Spinal cord (tissue), 10 donors: Measurements from ENCODE around the gene LRFN2. TPM values are rescaled to one million over a fixed set of nuclear protein-coding genes. Genes with fewer than 3 reads are reported as not detected.

ENCODE experiments used
- DNase-seq, 6 donors: peaks; one replicate each; pipeline versions ENCODE4 v3.0.0 to v3.0.0-alpha.2; 2013 to 2015; ENCODE audit warnings: low spot score in 6 of 6, low read depth in 4 of 6
- H3K27ac ChIP-seq: one replicate; pipeline ENCODE4 v1.5.1; 2013; ENCODE audit warnings: low read depth, low read length, control low read depth
- H3K27me3 ChIP-seq: one replicate; pipeline ENCODE4 v1.6.1; 2013; ENCODE audit warnings: low read length; ENCODE audit not compliant: control insufficient read depth, insufficient read depth
- H3K36me3 ChIP-seq: one replicate; pipeline ENCODE4 v1.6.1; 2013; ENCODE audit warnings: low read length; ENCODE audit not compliant: control insufficient read depth, insufficient read depth
- H3K4me1 ChIP-seq: one replicate; pipeline ENCODE4 v1.6.1; 2013; ENCODE audit warnings: low read length; ENCODE audit not compliant: control insufficient read depth, insufficient read depth
- H3K4me3 ChIP-seq: one replicate; pipeline ENCODE4 v1.5.1; 2013; ENCODE audit warnings: low read depth, low read length, control low read depth
- H3K9me3 ChIP-seq: one replicate; pipeline ENCODE4 v1.6.1; 2013; ENCODE audit warnings: low read length; ENCODE audit not compliant: control insufficient read depth, insufficient read depth
- WGBS: methylation state at CpG from one replicate; pipeline ENCODE4 v1.1.5; 2013; ENCODE audit warnings: missing lambda C conversion rate; ENCODE audit not compliant: insufficient coverage; 5-methylcytosine and 5-hydroxymethylcytosine counted together
- polyA plus RNA-seq, 2 donors: library from polyadenylated mRNA; unstranded; fragments of 120-200 nt; gene quantifications; one replicate each; pipeline ENCODE4 v1.2.1, GENCODE V29; 2013; ENCODE audit not compliant: insufficient read length in 2 of 2
- total RNA-seq, 2 donors: library from RNA; depleted of rRNA in 1 of 2; stranded (reverse); fragments of 120-200 nt in 1 of 2; fragments of >200 nt in 1 of 2; gene quantifications; one replicate each; pipeline versions ENCODE4 v1.2.3 to v1.2.4, GENCODE V29; 2013 to 2014
- donor health status: healthy.

LRFN2 gene
- total and polyA plus RNA-seq, 4 donors: 2.7 to 8.6 (median 7.3) TPM

DNA sequence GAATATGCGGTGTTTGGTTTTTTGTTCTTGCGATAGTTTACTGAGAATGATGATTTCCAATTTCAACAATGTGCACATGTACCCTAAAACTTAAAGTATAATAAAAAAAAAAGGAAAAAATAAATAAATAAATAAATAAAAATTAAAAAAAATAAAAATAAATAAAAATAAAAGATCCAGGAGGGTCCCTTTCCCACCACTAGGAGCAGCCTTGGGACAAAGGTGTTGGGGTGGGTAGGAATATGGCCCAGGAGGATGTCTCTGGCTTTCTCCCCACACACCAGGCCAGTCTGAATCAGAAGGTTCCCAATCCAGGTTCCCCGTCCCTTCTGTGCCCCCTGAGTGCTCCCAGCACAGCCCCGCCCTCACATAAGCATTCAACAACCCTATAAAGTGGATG, 9.5 kb downstream of the LRFN2 start:
- Histone ChIP-seq H3K36me3 (peaks cover 3% of the 10 kb centered on the region), H3K4me1 (peaks cover 7% of the 10 kb centered on the region), H3K27ac (no peak overlapping the region), H3K4me3 (no peak overlapping the region), H3K9me3 (no peaks in the 10 kb centered on the region), H3K27me3 (no peaks in the 10 kb centered on the region)
- WGBS: 100% methylated on average over 2 of the region's 4 CpGs
- DNase-seq: no peak

DNA sequence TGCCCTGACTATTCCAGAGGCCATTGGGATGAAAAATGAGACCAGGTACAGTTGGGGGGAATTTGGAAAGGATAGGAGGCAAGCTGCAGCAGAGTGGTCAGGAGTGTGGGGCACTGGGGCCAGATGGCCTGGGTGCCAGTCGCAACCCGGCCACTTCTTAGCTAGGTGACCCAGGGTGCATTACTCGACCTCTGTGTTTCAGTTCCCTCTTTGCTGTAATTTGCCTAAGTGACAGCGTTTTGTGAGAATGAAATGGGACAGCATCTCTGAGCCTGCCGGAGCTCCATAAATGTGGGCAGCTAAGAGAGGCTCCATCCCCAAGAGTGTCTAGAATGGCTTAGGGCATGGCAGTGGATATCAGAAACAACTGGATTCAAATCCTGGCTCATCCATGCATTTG, 13.9 kb downstream of the LRFN2 start:
- Histone ChIP-seq H3K27ac (no peak overlapping the region), H3K4me1 (peaks cover 14% of the 10 kb centered on the region), H3K36me3 (peaks cover 3% of the 10 kb centered on the region), H3K27me3 (no peaks in the 10 kb centered on the region), H3K9me3 (no peaks in the 10 kb centered on the region), H3K4me3 (no peak overlapping the region)
- 87% methylated on average over 5 of the region's 5 CpGs for WGBS
- DNase-seq: no peak

DNA sequence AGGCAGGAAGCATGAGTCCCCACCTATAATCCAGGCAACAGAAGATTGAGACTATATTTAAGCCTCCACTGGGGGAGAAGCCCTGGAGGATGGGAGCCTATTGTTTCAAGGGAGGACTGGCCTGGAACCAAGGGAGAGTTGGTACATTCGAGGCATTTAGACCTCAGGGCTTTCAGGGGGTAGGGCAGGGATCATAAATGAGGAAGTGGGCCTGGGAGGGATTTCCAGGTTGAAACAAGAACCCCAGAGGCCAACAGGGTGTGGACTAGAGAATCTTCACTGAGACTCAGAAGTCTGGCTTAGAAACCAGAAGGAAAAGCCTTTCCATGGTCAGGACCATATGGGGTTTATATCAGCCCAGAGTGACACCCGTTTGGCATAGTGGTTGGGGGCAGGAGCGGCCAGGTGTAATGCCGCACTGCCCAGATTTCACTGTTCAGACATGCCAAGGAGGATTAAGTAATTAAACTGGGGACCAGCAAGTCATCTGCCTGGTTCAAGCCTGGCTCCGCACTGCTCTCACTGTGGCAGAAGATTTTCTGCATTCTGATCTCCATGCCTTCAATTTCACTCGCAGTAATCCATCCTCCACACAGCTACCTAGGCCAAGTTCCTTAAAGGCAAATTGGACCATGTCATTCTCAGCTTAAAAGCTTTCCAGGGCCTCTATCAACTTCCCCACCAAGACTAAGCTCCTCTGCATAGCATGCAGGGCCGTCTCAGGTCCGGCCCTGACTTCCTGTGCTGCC, 17.8 kb downstream of the LRFN2 start:
- H3K9me3 ChIP-seq: no peaks in the 10 kb centered on the region
- H3K4me1 ChIP-seq: peaks cover 11% of the 10 kb centered on the region
- H3K27me3 ChIP-seq: no peaks in the 10 kb centered on the region
- H3K36me3 ChIP-seq: no peaks in the 10 kb centered on the region
- no peak overlapping the region for H3K27ac ChIP-seq
- H3K4me3 ChIP-seq: no peak overlapping the region
- 78% methylated on average over 8 of the region's 8 CpGs for WGBS
- DNase-seq: no peak

DNA sequence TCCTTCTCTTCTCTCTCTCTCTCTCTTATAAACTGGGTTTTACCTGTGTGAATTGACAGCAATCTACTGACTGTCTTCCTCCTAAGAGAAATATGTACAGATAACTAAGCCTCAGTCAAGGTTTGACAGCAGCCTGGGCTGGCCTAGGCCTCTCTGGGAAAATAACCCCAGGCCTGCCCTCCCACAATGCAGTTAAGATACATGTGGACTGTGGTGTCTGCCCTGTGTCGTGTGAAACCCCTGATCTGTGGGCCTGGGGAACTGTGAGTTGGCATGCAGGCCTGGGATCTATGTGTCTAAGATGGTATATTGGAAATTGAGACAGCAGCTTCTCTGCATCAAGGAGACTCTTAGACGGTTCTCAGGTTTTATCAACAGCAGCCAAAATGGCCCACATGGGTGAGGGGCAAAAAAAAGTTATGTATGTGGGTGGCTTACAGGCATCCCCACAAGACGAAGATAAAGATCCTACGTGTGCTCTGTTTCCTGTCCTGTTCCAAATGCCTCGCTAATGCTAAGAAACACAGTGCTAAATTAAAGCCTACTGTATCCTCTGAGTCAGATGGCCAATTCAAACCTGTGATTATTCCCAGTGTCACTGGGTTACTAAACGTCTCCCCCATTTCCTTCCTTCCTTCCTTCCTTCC, 19.0 kb downstream of the LRFN2 start:
- no peak overlapping the region for H3K27ac ChIP-seq
- WGBS: 70% methylated on average over 4 of the region's 6 CpGs
- no peaks in the 10 kb centered on the region for H3K27me3 ChIP-seq
- H3K4me1 ChIP-seq: peaks cover 15% of the 10 kb centered on the region
- DNase-seq: no peak
- no peak overlapping the region for H3K4me3 ChIP-seq
- no peaks in the 10 kb centered on the region for H3K9me3 ChIP-seq
- no peaks in the 10 kb centered on the region for H3K36me3 ChIP-seq

DNA sequence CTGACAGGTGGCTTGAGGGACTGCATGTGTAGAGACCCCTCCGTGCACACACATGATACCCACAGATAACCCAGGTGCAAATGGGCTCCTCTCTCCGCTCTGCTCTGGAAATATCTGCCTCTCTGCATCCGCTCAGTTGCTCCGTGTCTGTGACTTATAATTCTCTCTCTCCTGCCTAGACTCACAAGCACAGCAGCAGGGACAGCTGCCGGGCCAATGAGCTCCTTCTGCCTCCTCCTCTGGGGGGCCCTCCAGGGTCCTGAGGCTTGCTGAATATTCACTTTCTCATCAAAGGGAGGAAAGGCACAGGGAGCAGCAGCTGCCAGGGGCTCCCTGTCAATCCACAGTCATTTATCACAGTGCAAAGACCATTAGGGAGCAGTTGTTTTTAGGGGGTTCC, 24.1 kb downstream of the LRFN2 start:
- H3K36me3 ChIP-seq: no peaks in the 10 kb centered on the region
- no peak overlapping the region for H3K4me3 ChIP-seq
- no peak for DNase-seq
- no peak overlapping the region for H3K27ac ChIP-seq
- WGBS: 50% methylated on average over 5 of the region's 5 CpGs
- H3K4me1 ChIP-seq: peaks cover 17% of the 10 kb centered on the region
- no peaks in the 10 kb centered on the region for H3K27me3 ChIP-seq
- no peaks in the 10 kb centered on the region for H3K9me3 ChIP-seq

DNA sequence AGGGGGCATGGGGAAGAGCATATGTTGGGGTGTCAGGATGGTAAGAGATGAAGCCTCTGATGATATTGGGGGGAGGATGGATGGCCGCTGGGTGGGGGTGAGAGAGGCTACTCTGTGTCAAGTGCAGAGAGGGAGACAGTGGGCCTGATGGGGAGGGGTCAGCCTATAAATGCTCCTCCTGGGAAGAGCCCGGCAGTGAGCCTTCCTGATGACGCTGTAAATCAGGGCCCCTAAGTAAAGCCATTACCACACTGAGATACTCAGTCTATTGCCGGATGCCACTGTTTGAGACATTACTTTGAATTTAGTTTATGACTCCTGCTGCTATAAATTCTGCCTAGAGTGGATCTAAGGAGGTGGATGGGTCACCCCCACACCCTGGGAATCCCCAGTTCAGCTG, 28.1 kb downstream of the LRFN2 start:
- no peaks in the 10 kb centered on the region for H3K27me3 ChIP-seq
- 91% methylated on average over 1 of the region's 4 CpGs for WGBS
- no peak for DNase-seq
- no peak overlapping the region for H3K4me3 ChIP-seq
- no peaks in the 10 kb centered on the region for H3K9me3 ChIP-seq
- H3K36me3 ChIP-seq: peaks cover 3% of the 10 kb centered on the region
- peaks cover 21% of the 10 kb centered on the region for H3K4me1 ChIP-seq
- H3K27ac ChIP-seq: no peak overlapping the region

DNA sequence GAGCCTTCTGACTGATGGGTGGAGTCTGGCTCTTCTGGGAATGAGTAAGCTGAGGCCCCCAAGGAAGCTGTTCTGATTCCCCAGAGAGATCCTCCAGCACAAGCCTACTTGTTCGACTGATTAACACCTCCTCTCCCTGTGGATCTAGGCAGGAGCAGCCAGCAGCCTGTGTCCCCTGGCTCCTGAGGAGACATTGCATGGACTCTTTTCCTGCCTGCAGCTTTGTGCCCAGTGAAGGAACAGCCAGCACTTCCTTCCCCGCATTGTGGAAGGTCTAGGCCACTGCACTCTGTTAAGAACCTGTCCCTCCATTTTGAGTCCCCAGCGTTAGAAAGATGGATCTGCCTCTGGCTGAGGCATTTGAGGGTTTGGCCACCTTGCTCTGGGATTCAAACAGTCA, 29.1 kb downstream of the LRFN2 start:
- H3K9me3 ChIP-seq: no peaks in the 10 kb centered on the region

DNA sequence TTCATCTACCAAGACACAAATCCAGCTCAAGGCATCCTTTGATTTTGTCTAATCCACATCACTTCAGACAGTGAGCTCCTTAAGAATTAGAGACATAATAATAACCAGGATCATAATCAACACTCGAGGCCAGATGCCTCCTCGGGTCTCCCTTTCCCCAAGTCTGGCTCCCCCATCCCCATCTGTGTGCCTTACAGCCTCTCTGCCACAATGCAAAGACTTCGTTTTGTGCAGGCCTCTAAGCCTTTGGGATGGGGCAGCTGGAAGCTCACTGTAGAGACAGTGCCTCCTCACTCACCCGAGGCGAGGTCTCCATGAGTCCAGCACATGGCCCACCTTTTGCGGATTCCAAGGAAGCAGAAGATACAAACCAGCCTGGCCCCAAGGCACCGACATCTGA, 30.3 kb downstream of the LRFN2 start:
- 90% methylated on average over 7 of the region's 7 CpGs for WGBS
- Histone ChIP-seq H3K4me3 (no peak overlapping the region), H3K27ac (no peak overlapping the region)

More for the DNA sequence above, 29.1 kb downstream of the LRFN2 start:
- no peak overlapping the region for H3K4me3 ChIP-seq
- WGBS: 65% methylated on average over 3 of the region's 3 CpGs
- no peak overlapping the region for H3K27ac ChIP-seq
- peaks cover 17% of the 10 kb centered on the region for H3K4me1 ChIP-seq
- no peaks in the 10 kb centered on the region for H3K27me3 ChIP-seq
- peaks cover 3% of the 10 kb centered on the region for H3K36me3 ChIP-seq
- DNase-seq: no peak

DNA sequence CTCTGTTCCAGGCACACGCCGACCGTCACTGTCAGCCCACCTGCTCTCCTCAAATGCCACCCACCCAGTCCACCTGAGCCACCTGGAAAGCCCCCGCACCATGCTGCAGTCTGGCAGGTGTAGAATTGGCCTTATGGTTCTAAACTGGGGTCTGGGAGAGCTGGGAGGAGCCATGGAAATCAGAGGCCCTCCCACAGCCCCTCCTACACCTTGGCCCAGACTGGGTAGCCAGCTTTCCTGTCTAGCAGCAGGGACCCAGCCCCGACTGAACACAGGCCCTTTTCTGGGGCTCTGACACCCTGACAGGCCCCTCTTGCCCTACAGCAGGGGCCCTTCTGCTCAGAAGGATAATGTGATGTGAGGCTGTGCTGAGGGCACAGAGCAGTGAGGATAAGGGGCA, 31.1 kb downstream of the LRFN2 start:
- DNase-seq: no peak
- Histone ChIP-seq H3K36me3 (peaks cover 3% of the 10 kb centered on the region), H3K4me1 (peaks cover 12% of the 10 kb centered on the region), H3K9me3 (no peaks in the 10 kb centered on the region), H3K4me3 (no peak overlapping the region), H3K27me3 (no peaks in the 10 kb centered on the region), H3K27ac (no peak overlapping the region)
- 78% methylated on average over 4 of the region's 5 CpGs for WGBS

More for the DNA sequence above, 30.3 kb downstream of the LRFN2 start:
- DNase-seq: no peak
- no peaks in the 10 kb centered on the region for H3K9me3 ChIP-seq
- no peaks in the 10 kb centered on the region for H3K27me3 ChIP-seq
- peaks cover 12% of the 10 kb centered on the region for H3K4me1 ChIP-seq
- peaks cover 3% of the 10 kb centered on the region for H3K36me3 ChIP-seq

DNA sequence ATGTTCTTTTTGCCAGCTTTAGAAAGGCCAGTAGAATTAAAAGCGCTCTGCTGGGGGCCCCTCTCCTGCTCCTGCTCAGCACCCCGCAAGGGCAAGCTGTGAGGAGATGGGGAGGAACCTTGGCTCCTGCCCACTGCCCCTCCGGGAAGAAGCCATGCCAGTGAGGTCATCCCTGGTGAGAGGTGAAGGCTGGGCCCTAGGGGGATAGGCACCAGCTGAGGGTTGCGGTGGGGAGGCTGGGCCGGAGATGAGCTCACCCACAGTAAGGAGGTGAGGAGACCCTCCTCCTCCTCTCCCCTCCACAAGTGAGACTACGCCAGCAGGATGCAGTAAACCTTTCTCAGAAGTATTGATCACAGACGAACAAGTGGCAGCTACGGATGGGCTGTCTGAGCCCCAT, 32.1 kb downstream of the LRFN2 start:
- H3K27me3 ChIP-seq: no peaks in the 10 kb centered on the region
- no peaks in the 10 kb centered on the region for H3K9me3 ChIP-seq
- H3K27ac ChIP-seq: no peak overlapping the region
- H3K4me3 ChIP-seq: no peak overlapping the region
- H3K4me1 ChIP-seq: peaks cover 12% of the 10 kb centered on the region
- WGBS: 74% methylated on average over 3 of the region's 8 CpGs
- DNase-seq: no peak
- H3K36me3 ChIP-seq: peaks cover 3% of the 10 kb centered on the region
